OCI-LY7 (cell line): ENCODE results near the gene TEKT2. TPM values are rescaled to one million over a fixed set of nuclear protein-coding genes. Genes with fewer than 3 reads are reported as not detected.

Experiments
- BruUV-seq: library from RNA; stranded (reverse); fragments of 400-500 nt; replicated peaks from 2 replicates; lab custom pipeline; 2021; lab: Mats Ljungman, UMichigan
- CTCF ChIA-PET: fragments of 300-600 bp; sonication (Branson Sonifier 250); formaldehyde crosslinking; loops from one replicate; lab custom pipeline; 2022; ENCODE audit warnings: antibody characterized with exemption; ENCODE audit not compliant: unreplicated experiment; lab: Charles Lee
- POLR2A ChIA-PET: fragments of 300-600 bp; sonication (Branson Sonifier 250); formaldehyde crosslinking; loops from one replicate; lab custom pipeline; 2022; ENCODE audit warnings: antibody characterized with exemption; lab: Charles Lee
- DNase-seq: peaks from one replicate; pipeline ENCODE4 v3.0.0-alpha.2; 2015; ENCODE audit warnings: low spot score
- H2AFZ ChIP-seq: fragments of 200-600 bp; sonication (generic), shearing (Covaris generic); 2 replicates; pipeline ENCODE4 v1.6.1; 2014; ENCODE audit warnings: mild to moderate bottlenecking, antibody characterized with exemption, low read length, moderate library complexity
- H3K27ac ChIP-seq: fragments of 200-600 bp; sonication (generic); 2 replicates; pipeline ENCODE4 v1.5.1; 2014; ENCODE audit warnings: mixed run types, low read depth, mild to moderate bottlenecking, moderate library complexity, low read length, inconsistent platforms; ENCODE audit not compliant: poor library complexity, severe bottlenecking
- H3K36me3 ChIP-seq: fragments of 200-600 bp; sonication (generic); 2 replicates; pipeline ENCODE4 v1.6.1; 2014; ENCODE audit warnings: mild to moderate bottlenecking, antibody characterized with exemption, low read length, moderate library complexity, mixed read lengths; ENCODE audit not compliant: insufficient read depth
- H3K4me1 ChIP-seq: fragments of 200-600 bp; sonication (generic); 2 replicates; pipeline ENCODE4 v1.5.1; 2014; ENCODE audit warnings: mild to moderate bottlenecking, low read length; ENCODE audit not compliant: insufficient read depth, poor library complexity, severe bottlenecking
- H3K4me2 ChIP-seq: fragments of 200-600 bp; sonication (generic); 2 replicates; pipeline ENCODE4 v1.6.1; 2014; ENCODE audit warnings: mild to moderate bottlenecking, low read length
- H3K4me3 ChIP-seq: fragments of 200-600 bp; sonication (generic); 2 replicates; pipeline ENCODE4 v1.5.1; 2014; ENCODE audit warnings: mild to moderate bottlenecking, low read depth, low read length; ENCODE audit not compliant: poor library complexity, severe bottlenecking
- H3K79me2 ChIP-seq: fragments of 200-600 bp; sonication (generic); 2 replicates; pipeline ENCODE4 v1.6.1; 2016; ENCODE audit warnings: low read depth, mild to moderate bottlenecking, low read length, moderate library complexity, mixed read lengths; ENCODE audit not compliant: insufficient read depth
- H3K9me2 ChIP-seq: fragments of 200-600 bp; sonication (generic); 2 replicates; pipeline ENCODE4 v1.6.1; 2016; ENCODE audit warnings: mild to moderate bottlenecking, low read length, mixed read lengths; ENCODE audit not compliant: insufficient read depth
- H3K9me3 ChIP-seq: fragments of 200-600 bp; sonication (generic); 2 replicates; pipeline ENCODE4 v1.6.1; 2014; ENCODE audit warnings: mild to moderate bottlenecking, mixed run types, low read length, mixed read lengths
- H4K20me1 ChIP-seq: fragments of 200-600 bp; sonication (generic); 2 replicates; pipeline ENCODE4 v1.6.1; 2014; ENCODE audit warnings: mild to moderate bottlenecking, antibody characterized with exemption, low read length, moderate library complexity, mixed read lengths; ENCODE audit not compliant: insufficient read depth
- CTCF ChIP-seq: fragments of 200-600 bp; sonication (generic); conservative IDR thresholded peaks from 2 replicates; pipeline ENCODE4 v1.5.1; 2014; ENCODE audit warnings: mild to moderate bottlenecking, antibody characterized with exemption, low read length, moderate library complexity, mixed read lengths
- EZH2phosphoT487 ChIP-seq: fragments of 200-600 bp; sonication (generic); IDR thresholded peaks from 2 replicates; pipeline ENCODE4 v1.6.1; 2018; ENCODE audit warnings: low read depth, borderline replicate concordance, mild to moderate bottlenecking, mixed run types, antibody characterized with exemption, low read length, moderate library complexity, mixed read lengths
- intact Hi-C: fragments of 100-400 bp; cut with micrococcal nuclease; formaldehyde crosslinking; loops from one replicate; pipeline ENCODE4 v1.10.0; 2022; ENCODE audit not compliant: unreplicated experiment
- total RNA-seq, 2 experiments: library from RNA; depleted of rRNA in 1 of 2; stranded (reverse); fragments of >200 nt in 1 of 2; shearing (Covaris generic) in 1 of 2; gene quantifications; 2 replicates each; pipeline ENCODE4 v1.2.3, GENCODE V29; 2014 to 2022

TEKT2 gene
- total RNA-seq, 2 experiments from 2014 or later: not detected

GRCh38 chr1:36100376-36100775 lies 16.5 kb downstream of the TEKT2 start:
- intact Hi-C loops: loop anchor here (1.0 to 5.0 kb wide), 2 partner anchors 47 to 185 kb away; partner anchors contain the start of gene TRAPPC3

DNA sequence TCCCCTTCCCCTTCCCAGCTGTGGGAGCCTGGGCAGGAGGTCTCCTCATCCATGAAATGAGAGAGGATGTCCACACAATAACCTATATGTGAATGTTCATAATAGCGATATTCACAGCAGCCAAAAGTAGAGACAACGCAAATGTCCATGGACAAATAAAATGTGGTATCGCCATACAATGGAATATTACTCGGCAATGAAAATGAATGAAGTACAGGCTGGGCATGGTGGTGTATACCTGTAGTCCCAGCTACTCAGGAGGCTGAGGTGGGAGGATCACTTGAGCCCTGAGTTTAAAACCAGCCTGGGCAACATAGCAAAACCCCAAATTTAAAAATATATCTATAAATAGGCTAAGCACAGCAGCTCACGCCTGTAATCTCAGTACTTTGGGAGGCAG lies 17.7 kb downstream of the TEKT2 start:
- intact Hi-C loops: loop anchor here (5.0 kb wide), 1 partner anchor 46 kb away; the partner anchor contains the start of gene TRAPPC3
- H2AFZ ChIP-seq: no peak overlapping the region
- no peaks in the 10 kb centered on the region for H3K36me3 ChIP-seq
- no peaks in the 10 kb centered on the region for H3K9me3 ChIP-seq
- no peak for DNase-seq
- no peaks in the 10 kb centered on the region for H3K9me2 ChIP-seq
- TF ChIP-seq CTCF (no peak), EZH2phosphoT487 (no peak)
- no peaks in the 10 kb centered on the region for H4K20me1 ChIP-seq
- ChIA-PET POLR2A (interaction anchor here (0.6 to 1.5 kb wide), 2 partner anchors 9 to 893 kb away, joined by 3 to 5 read pairs; no protein-coding TSS in a partner anchor), CTCF (no interaction called here)
- no peaks in the 10 kb centered on the region for H3K4me1 ChIP-seq
- H3K79me2 ChIP-seq: no peaks in the 10 kb centered on the region
- H3K27ac ChIP-seq: no peak overlapping the region
- no peak overlapping the region for H3K4me3 ChIP-seq
- BruUV-seq: no TSS peak
- H3K4me2 ChIP-seq: no peak overlapping the region

More at GRCh38 chr1:36100376-36100775, 16.5 kb downstream of the TEKT2 start:
- Histone ChIP-seq H2AFZ (no peak overlapping the region), H3K4me2 (no peak overlapping the region), H3K4me1 (no peaks in the 10 kb centered on the region), H3K4me3 (no peak overlapping the region), H3K36me3 (peaks cover 10% of the 10 kb centered on the region), H3K27ac (no peak overlapping the region), H4K20me1 (no peaks in the 10 kb centered on the region), H3K9me2 (no peaks in the 10 kb centered on the region), H3K79me2 (no peaks in the 10 kb centered on the region), H3K9me3 (no peaks in the 10 kb centered on the region)
- no peak for TF ChIP-seq EZH2phosphoT487
- no peak for TF ChIP-seq CTCF
- DNase-seq: no peak
- ChIA-PET CTCF (interaction anchor here (0.5 kb wide), 1 partner anchor 48 kb away, joined by 4 read pairs; no protein-coding TSS in a partner anchor), POLR2A (no interaction called here)
- no TSS peak for BruUV-seq

DNA sequence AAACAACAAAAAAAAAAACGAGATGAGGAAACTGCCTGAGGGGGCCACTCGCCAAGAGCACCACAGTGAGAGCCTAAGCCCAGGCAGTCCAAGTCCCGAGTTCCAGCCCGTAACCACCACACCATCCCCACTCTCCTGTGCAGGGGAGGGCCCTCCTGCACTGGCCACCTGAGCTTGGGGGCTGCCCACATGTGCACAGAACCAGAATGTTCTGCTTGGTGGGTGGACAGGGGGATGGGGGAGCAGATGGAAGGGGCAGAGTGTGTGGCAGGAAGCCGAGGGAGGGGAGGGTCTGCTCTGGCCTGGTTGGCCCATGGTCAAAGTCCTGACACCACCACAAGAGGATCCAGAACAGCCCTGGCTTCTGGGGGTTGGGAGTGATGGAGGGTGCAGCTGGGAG lies 22.4 kb downstream of the TEKT2 start:
- no peaks in the 10 kb centered on the region for H4K20me1 ChIP-seq
- no peak overlapping the region for H3K4me3 ChIP-seq
- no peaks in the 10 kb centered on the region for H3K9me2 ChIP-seq
- no peaks in the 10 kb centered on the region for H3K79me2 ChIP-seq
- no peaks in the 10 kb centered on the region for H3K9me3 ChIP-seq
- no peak for TF ChIP-seq CTCF
- TF ChIP-seq EZH2phosphoT487: no peak
- H3K27ac ChIP-seq: no peak overlapping the region
- intact Hi-C loops: no loop called here
- CTCF ChIA-PET: no interaction called here
- no peaks in the 10 kb centered on the region for H3K36me3 ChIP-seq
- no peak overlapping the region for H2AFZ ChIP-seq
- POLR2A ChIA-PET: no interaction called here
- no TSS peak for BruUV-seq
- no peak overlapping the region for H3K4me2 ChIP-seq
- DNase-seq: no peak
- no peaks in the 10 kb centered on the region for H3K4me1 ChIP-seq
